Amniotic stem cell (primary cell): ENCODE measurements around the gene WDR62.

Experiments
- DNase-seq: peaks from one replicate; lab custom pipeline; 2025; lab: John Stamatoyannopoulos, UW

The WDR62 gene

GRCh38 chr19:36079389-36079945, 24.8 kb downstream of the WDR62 start:
- DNase-seq, result no peak

DNA sequence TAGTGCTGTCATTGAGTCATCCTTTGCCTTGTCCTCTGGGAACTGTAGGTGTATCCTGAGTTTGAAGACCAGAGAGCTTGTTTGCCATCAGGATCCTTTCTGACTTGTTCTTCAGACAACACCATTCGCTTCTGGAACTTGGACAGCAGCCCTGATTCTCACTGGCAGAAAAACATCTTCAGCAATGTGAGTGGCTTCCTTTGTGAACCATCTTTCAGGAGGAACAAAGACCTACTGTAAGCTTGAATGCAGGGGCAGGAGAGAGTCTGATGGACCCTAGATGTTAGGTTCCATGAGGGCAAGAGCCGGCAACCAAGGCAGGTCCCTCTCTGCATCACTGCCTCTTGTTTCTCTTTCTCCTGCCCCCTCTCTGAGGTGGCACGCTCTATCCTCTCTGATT, 26.7 kb downstream of the WDR62 start:
- no peak for DNase-seq

GRCh38 chr19:36081894-36082293, 27.2 kb downstream of the WDR62 start:
- no peak for DNase-seq

GRCh38 chr19:36082916-36083315, 28.2 kb downstream of the WDR62 start:
- DNase-seq, result no peak

DNA sequence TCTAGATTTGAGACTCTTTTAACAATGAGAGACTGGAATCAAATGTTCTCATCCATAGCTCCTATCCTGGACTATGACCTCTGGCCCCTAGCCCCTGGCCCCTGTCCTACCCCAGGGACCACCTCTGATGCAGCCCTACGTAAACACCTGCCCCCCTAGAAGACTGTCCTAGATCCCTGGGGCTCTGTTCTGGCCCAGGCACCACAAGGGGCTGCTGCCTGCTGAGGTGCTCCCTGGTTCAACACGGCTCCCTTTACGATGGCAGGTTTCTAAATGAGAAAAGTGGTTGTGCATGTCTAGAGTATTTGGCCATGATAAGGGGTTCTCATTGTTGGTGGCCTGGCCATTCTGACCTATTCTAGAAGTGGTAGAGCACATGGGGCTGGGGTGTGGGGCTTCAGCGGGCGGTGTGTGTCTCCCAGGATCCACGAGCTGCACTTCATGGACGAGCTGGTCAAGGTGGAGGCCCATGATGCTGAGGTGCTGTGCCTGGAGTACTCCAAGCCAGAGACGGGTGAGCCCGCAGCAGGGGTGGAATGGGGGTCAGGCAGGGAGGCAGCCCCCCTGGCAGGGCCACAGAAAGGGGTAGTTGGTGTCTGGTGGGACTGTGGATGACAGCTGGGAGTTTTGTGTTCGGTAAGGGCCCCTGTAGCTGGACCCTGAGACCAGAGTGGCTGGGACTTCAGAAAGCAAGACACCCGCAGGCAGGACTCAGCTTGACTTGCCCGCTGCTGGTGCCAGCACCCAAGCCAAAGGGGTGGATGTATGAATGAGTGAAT, 29.7 kb downstream of the WDR62 start:
- DNase-seq, result no peak

DNA sequence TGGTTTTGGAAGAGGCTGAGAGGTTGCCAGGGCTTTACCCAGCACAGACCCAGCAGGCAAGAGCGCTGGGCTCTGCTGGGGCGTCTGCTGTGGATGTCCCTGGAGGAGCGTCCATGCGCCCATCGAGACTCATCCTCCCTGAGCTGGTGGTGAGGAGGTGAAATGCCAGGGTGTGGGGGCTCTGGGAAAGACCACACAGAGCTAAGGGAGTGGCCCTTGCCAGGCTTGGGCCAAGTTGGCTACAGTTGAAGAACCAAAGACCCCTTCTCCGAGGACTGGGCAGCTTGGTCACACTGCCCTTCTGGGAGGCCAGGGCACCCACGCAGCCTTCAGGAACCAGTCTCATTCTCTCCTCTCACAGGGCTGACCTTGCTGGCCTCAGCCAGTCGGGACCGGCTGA, 31.6 kb downstream of the WDR62 start:
- DNase-seq, result no peak

DNA sequence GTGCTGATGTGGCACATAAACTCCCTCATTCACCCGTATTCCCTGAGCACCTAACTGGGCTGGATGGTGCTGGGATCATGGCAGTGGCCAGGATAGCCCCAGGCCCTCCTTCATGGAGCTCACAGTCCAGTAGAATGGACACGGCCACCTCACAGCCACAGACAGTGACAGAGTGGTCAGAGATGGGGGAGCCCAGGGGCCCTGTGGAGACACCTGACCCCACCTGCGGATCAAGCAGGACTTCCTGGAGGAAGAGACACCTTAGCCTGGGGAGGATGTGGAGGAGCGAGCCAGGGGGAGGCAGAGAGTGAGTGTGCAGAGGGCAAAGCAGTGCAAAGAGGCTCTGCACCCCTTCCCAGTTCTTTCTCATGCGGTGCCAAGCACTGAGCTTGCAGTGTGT, 35.1 kb downstream of the WDR62 start:
- DNase-seq, result no peak

DNA sequence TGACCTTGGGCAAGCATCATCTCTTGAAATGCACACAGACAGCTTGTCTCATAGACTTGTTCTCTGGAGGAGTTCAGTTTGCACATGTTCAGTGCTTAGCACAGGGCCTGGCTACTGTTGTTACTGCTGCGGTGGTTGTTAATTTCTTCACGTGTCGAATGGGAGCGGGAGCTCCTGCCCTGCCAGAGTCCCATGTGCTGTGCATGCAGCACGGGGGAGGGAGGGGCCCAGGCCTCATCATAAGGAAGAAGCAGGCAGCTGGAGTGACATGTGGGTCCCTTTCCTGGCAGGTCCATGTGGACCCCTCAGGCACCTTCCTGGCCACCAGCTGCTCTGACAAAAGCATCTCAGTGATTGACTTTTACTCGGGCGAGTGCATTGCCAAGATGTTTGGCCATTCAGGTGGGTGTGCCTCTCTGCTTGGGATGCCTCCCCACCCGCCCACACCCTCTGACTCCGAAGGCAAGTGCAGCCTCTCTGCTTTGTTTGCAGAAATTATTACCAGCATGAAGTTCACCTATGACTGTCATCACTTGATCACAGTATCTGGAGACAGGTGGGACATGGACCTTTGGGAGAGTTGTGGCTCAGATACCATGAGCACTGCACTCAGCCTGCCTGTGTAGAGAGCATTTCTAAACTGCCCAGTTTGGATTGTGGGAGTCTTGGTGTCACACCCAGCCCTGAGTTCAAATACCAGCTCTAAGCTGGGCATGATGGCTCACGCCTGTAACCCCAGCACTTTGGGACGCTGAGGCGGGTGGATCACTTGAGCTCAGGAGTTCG, 36.4 kb downstream of the WDR62 start:
- no peak for DNase-seq

DNA sequence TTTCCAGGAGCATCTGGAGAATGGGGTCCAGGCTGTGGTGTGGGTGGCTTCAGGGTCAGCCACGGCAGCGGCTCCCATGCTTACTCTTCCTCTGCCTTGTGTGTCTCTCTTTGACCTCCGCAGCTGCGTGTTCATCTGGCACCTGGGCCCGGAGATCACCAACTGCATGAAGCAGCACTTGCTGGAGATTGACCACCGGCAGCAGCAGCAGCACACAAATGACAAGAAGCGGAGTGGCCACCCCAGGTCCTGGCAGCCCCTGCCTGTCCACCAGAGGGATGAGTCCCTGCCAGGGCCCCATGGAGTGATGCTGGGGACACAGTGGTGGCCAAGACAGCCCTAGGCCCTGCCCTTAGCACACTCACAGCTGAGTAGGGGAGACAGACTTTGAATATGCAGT, 37.9 kb downstream of the WDR62 start:
- DNase-seq, result no peak

- DNase-seq, result no peak
Observed at GRCh38 chr19:36093146-36093662, 38.5 kb downstream of the WDR62 start.

- no peak for DNase-seq
Observed at GRCh38 chr19:36093687-36094086, 39.0 kb downstream of the WDR62 start.

DNA sequence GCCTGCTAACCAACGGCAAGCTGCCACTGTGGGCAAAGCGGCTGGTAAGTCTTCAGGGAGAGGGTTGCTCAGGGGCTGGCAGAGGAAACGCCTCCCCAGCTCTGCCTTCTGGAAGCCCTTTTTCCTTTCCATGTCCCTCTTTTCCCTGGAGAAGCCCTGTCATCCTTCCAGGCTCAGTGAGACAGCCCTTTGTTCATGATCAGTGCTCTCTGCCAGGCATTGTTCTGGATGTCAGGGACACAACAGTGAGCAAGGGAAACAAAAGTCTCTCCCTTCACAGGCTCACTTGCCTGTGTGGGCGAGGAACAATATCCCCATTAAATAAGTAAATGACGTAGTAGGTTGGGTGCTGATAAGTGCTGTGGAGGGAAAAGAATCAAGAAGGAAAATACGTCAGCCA, 42.3 kb downstream of the WDR62 start:
- DNase-seq, result no peak

DNA sequence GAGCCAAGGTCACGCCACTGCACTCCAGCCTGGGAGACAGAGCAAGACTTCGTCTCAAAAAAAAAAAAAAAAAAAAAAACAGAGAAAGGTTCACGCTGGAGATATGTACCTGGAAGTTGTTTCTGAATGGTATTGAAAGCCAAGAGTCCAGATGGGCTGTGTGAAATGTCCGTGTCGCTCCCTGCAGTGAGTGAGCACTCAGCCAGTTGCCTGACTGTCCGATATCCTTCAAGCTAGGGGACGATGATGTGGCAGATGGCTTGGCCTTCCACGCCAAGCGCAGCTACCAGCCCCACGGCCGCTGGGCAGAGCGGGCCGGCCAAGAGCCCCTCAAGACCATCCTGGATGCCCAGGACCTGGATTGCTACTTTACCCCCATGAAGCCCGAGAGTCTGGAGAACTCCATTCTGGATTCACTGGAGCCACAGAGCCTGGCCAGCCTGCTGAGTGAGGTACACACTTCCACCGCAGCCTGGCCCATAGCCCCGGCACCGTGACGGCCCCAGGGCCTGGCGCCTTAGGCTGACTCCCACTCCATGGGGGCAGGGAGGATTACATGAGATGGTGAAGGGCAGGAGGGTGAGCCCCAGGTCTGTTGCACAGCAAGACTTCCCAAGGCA, 44.6 kb downstream of the WDR62 start:
- DNase-seq, result no peak

DNA sequence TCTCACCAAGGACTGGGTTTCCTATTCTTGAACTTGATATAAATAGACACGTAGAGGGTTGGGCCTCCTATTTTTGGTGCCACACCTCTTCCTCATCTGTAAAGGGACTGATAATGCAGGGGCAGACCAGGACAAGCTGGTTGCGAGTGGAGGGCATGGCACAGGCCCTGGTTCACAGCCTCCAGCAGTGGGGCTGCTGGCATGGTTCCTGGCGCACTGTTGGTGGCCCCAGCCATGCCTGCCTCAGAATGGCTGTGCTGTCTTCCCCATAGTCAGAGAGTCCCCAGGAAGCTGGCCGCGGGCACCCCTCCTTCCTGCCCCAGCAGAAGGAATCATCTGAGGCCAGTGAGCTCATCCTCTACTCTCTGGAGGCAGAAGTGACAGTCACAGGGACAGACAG, 45.8 kb downstream of the WDR62 start:
- no peak for DNase-seq

DNA sequence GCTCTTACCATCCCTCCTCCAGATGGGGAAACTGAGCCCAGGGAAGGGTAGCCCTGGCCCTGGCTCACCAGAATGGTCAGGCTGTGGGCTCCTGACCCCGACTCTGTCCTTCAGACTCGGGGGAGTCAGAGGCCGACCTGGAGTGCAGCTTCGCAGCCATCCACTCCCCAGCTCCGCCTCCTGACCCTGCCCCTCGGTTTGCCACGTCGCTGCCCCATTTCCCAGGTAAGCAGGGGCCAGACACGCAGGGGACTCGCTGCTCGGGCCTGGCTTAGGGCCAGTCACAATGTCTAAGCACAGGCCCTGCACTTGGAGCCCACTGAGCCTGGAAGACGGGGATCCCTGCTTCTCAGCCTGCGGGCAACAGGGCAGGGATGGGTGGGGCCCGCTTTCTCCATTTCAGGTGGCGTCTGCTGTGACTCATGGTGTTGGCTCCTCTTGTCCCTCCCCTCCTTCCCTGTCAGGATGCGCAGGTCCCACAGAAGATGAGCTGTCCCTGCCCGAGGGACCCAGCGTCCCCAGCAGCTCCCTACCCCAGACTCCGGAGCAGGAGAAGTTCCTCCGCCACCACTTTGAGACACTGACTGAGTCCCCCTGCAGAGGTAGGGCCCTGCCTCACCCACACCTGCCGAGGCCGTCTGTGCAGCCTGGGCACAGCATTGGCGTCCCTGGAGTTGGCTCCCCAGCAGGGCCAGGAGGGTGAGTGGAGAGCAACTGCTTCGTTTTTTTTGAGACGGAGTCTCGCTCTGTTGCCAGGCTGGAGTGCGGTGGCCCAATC, 47.0 kb downstream of the WDR62 start:
- DNase-seq, result no peak

- DNase-seq, result no peak
Observed at GRCh38 chr19:36103040-36103626, 48.4 kb downstream of the WDR62 start.

DNA sequence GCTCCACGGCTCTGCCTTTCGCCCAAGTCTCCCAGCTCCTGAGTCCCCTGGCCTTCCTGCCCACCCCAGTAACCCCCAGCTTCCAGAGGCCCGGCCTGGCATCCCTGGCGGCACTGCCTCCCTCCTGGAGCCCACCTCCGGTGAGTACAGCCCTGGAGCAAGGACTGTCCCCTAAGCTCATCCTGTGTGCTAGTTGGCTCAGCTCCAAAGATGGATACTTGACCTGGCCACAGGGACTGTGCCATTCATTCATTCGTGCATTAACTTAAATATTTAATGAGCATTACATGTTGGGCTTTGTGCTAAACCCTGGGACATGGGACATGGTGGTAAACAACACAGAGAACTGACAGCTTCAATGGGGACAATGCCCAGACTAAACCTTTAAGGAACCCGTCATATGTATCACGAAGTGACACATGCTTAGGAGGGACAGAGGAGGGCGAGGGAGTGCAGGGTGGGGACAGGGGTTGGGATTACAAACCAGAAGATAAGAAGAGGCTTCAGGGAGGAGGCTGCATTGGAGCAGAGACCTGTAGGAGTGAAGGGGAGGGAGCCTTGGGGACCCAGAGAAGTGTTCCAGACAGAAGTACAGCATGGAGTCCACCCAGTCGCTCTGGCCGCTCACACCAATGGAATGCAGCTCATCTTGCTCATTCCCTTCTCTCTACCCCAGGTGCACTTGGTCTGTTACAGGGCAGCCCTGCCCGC, 49.3 kb downstream of the WDR62 start:
- no peak for DNase-seq

GRCh38 chr19:36106441-36106840, 51.7 kb downstream of the WDR62 start:
- DNase-seq, result no peak

GRCh38 chr19:36106991-36107390, 52.3 kb downstream of the WDR62 start:
- no peak for DNase-seq

- DNase-seq, result no peak
Observed at GRCh38 chr19:36108684-36109083, 54.0 kb downstream of the WDR62 start.
